Measurements from ENCODE around the gene S1PR5. TPM values are rescaled to one million over a fixed set of nuclear protein-coding genes. Genes with fewer than 3 reads are reported as not detected.

Gene S1PR5
- total and polyA plus RNA-seq, 2 of the 8 experiments (the other 6 are each of a cell fraction or from before 2014, with no cell fraction given), result 2.4 to 8.6 TPM

- TF ChIP-seq POLR2A (IDR thresholded peaks at IDR 0.05; ENCODE audit: control extremely low read depth in 1 of 2, low read depth in 2 of 2, low read length in 2 of 2), result no peak
Measured at GRCh38 chr19:10478476-10478875, 38.8 kb downstream of the S1PR5 start (continued).

Measured in H1 (cell line).